Prostate gland (tissue), 2 donors: ENCODE measurements around the gene ADARB1. TPM values are rescaled to one million over a fixed set of nuclear protein-coding genes. Genes with fewer than 3 reads are reported as not detected.

Experiments
- DNase-seq: peaks from one replicate; pipeline ENCODE4 v3.0.0-alpha.2; 2019; ENCODE audit warnings: low spot score
- H3K27ac ChIP-seq, 2 donors: fragments of 200-600 bp; sonication (generic); 2 replicates each; pipeline ENCODE4 v1.5.1; 2017 to 2019
- H3K27me3 ChIP-seq: fragments of 200-600 bp; sonication (generic); replicated peaks from 2 replicates; pipeline ENCODE4 v1.5.1; 2019; ENCODE audit not compliant: insufficient read depth
- H3K36me3 ChIP-seq, 2 donors: fragments of 200-600 bp; sonication (generic); 1 replicate in 1 of 2; 2 replicates in 1 of 2; pipeline versions ENCODE4 v1.5.1 to v1.8.1; 2017 to 2019
- H3K4me1 ChIP-seq: fragments of 200-600 bp; sonication (generic); replicated peaks from 2 replicates; pipeline ENCODE4 v1.5.1; 2019
- H3K4me3 ChIP-seq, 2 donors: fragments of 200-600 bp; sonication (generic); 2 replicates each; pipeline ENCODE4 v1.5.1; 2017 to 2019
- H3K9me3 ChIP-seq: fragments of 200-600 bp; sonication (generic); 2 replicates; pipeline ENCODE4 v1.5.1; 2017
- POLR2A ChIP-seq: fragments of 450-650 bp; IDR thresholded peaks from one replicate; pipeline ENCODE4 v1.6.1; 2016; ENCODE audit warnings: antibody characterized with exemption, mild to moderate bottlenecking
- POLR2AphosphoS5 ChIP-seq: sonication (generic); formaldehyde crosslinking; IDR thresholded peaks from one replicate; pipeline ENCODE4 v1.6.1; 2017; ENCODE audit warnings: antibody characterized with exemption
- WGBS: methylation state at CpG from one replicate; pipeline ENCODE4 v1.1.5; 2018; 5-methylcytosine and 5-hydroxymethylcytosine counted together
- intact Hi-C: fragments of 100-400 bp; cut with DNase I; formaldehyde crosslinking; loops from one replicate; pipeline ENCODE4 v1.14.2; 2022
- total RNA-seq, 2 donors: library from RNA; depleted of rRNA; stranded (reverse); fragments of >200 nt; gene quantifications; one replicate each; pipeline ENCODE4 v1.1.0, GENCODE V29; 2016
- TF ChIP-seq, protein P1 (sequence below), 4 experiments: fragments of 200-600 bp in 2 of 4; fragments of 450-650 bp in 2 of 4; sonication (generic) in 2 of 4; IDR thresholded peaks; 1 replicate in 3 of 4; 2 replicates in 1 of 4; pipeline ENCODE4 v1.5.1; 2016 to 2019; ENCODE audit warnings: antibody characterized with exemption in 4 of 4, mild to moderate bottlenecking in 2 of 4, moderate library complexity in 2 of 4

ADARB1 gene
- total RNA-seq, 2 donors from 2014 or later = 21.0 to 30.9 TPM

DNA sequence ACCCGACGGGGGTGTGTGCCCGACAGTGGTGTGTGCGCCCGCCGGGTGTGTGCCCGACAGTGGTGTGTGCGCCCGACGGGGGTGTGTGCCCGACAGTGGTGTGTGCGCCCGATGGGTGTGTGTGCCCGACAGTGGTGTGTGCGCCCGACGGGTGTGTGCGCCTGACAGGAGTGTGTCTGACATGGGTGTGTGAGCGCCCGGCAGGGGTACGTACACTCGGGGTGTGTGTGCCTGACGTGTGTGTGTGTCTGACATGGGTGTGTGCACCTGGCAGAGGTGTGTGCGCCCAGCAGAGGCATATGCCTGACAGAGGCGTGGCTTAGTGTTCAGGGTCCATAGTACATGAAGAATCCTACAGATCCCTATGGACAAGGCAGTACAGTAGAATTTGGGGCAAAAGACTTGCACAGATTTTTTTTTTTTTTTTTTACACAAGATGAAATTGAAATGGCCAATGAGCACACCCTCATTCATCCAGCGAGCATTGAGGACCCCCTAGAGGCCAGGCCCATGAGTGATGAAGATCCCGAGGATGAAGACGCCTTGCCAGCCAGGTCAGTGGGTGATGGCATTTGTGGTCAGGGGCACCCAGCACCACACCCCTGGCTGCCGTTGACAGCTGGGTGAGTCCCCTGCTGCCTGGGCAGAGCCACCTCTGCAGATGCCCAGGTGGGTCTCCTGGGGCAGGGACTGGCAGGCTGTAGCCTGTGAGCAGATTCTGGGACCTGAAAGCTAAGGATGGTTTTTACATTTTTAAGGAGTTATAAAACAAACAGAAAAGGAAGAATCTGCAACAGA, 60.1 kb downstream of the ADARB1 start:
- H3K4me3 ChIP-seq = no peak overlapping the region
- H3K9me3 ChIP-seq = no peaks in the 10 kb centered on the region
- no peak for TF ChIP-seq POLR2A
- TF ChIP-seq, protein P1, sequence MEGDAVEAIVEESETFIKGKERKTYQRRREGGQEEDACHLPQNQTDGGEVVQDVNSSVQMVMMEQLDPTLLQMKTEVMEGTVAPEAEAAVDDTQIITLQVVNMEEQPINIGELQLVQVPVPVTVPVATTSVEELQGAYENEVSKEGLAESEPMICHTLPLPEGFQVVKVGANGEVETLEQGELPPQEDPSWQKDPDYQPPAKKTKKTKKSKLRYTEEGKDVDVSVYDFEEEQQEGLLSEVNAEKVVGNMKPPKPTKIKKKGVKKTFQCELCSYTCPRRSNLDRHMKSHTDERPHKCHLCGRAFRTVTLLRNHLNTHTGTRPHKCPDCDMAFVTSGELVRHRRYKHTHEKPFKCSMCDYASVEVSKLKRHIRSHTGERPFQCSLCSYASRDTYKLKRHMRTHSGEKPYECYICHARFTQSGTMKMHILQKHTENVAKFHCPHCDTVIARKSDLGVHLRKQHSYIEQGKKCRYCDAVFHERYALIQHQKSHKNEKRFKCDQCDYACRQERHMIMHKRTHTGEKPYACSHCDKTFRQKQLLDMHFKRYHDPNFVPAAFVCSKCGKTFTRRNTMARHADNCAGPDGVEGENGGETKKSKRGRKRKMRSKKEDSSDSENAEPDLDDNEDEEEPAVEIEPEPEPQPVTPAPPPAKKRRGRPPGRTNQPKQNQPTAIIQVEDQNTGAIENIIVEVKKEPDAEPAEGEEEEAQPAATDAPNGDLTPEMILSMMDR (IDR thresholded peaks at IDR 0.05) = no peak
- no peak for TF ChIP-seq POLR2AphosphoS5
- no peaks in the 10 kb centered on the region for H3K36me3 ChIP-seq
- H3K4me1 ChIP-seq = no peaks in the 10 kb centered on the region
- intact Hi-C loops = loop anchor here (5.0 kb wide), 1 partner anchor 142 kb away; no protein-coding TSS in a partner anchor
- no peaks in the 10 kb centered on the region for H3K27me3 ChIP-seq
- no peak for DNase-seq
- no peak overlapping the region for H3K27ac ChIP-seq
- 97% methylated on average over 27 of the region's 29 CpGs for WGBS

- no peaks in the 10 kb centered on the region for H3K36me3 ChIP-seq
- no peaks in the 10 kb centered on the region for H3K9me3 ChIP-seq
- no peak overlapping the region for H3K4me3 ChIP-seq
- H3K4me1 ChIP-seq = no peaks in the 10 kb centered on the region
- TF ChIP-seq, protein P1 (IDR thresholded peaks at IDR 0.05) = no peak
- TF ChIP-seq POLR2A (no peak), POLR2AphosphoS5 (no peak)
- WGBS = 71% methylated on average over 3 of the region's 3 CpGs
- intact Hi-C loops = no loop called here
- DNase-seq = no peak
- no peaks in the 10 kb centered on the region for H3K27me3 ChIP-seq
- H3K27ac ChIP-seq = no peak overlapping the region
Measured at GRCh38 chr21:45135122-45135521, 60.7 kb downstream of the ADARB1 start.

- DNase-seq = no peak
- Histone ChIP-seq H3K27me3 (no peaks in the 10 kb centered on the region), H3K36me3 (no peaks in the 10 kb centered on the region), H3K4me1 (no peaks in the 10 kb centered on the region), H3K4me3 (no peak overlapping the region), H3K9me3 (no peaks in the 10 kb centered on the region), H3K27ac (no peak overlapping the region)
- 89% methylated on average over 9 of the region's 9 CpGs for WGBS
- intact Hi-C loops = loop anchor here (2.0 kb wide), 1 partner anchor 185 kb away; no protein-coding TSS in a partner anchor
- TF ChIP-seq, protein P1 (IDR thresholded peaks at IDR 0.05) = no peak
- TF ChIP-seq POLR2AphosphoS5 = no peak
- TF ChIP-seq POLR2A = no peak
Measured at GRCh38 chr21:45135868-45136267, 61.5 kb downstream of the ADARB1 start.

GRCh38 chr21:45136500-45136899, 62.1 kb downstream of the ADARB1 start:
- TF ChIP-seq, protein P1 (IDR thresholded peaks at IDR 0.05) = no peak
- TF ChIP-seq POLR2A = no peak
- Histone ChIP-seq H3K27me3 (no peaks in the 10 kb centered on the region), H3K4me1 (no peaks in the 10 kb centered on the region), H3K36me3 (no peaks in the 10 kb centered on the region), H3K4me3 (no peak overlapping the region), H3K27ac (no peak overlapping the region), H3K9me3 (no peaks in the 10 kb centered on the region)
- intact Hi-C loops = loop anchor here (2.0 kb wide), 1 partner anchor 186 kb away; no protein-coding TSS in a partner anchor
- DNase-seq = no peak
- 91% methylated on average over 7 of the region's 8 CpGs for WGBS
